GM18517 (cell line): ENCODE results near the gene PTOV1.

Experiments used
- ATAC-seq: cut with Tn5 transposase; IDR thresholded peaks from one replicate; pipeline ENCODE4 v1.9.1; 2021; ENCODE audit warnings: mild to moderate bottlenecking, moderate library complexity; ENCODE audit not compliant: unreplicated experiment

PTOV1 gene

DNA sequence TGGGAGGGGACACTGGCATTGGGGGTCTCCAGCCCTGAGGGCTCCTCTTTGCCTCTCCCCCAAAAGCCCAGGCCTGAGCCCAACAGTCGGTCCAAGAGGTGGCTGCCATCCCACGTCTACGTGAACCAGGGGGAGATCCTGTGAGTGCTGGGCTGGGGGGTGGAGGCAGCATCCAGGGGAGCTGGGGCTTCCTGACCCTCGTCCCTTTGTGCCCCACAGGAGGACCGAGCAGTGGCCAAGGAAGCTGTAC lies 6.8 kb downstream of the PTOV1 start:
- no peak for ATAC-seq

GRCh38 chr19:49858088-49858985 lies 7.4 kb downstream of the PTOV1 start:
- no peak for ATAC-seq

GRCh38 chr19:49859682-49860335 lies 8.8 kb downstream of the PTOV1 start:
- ATAC-seq: no peak

DNA sequence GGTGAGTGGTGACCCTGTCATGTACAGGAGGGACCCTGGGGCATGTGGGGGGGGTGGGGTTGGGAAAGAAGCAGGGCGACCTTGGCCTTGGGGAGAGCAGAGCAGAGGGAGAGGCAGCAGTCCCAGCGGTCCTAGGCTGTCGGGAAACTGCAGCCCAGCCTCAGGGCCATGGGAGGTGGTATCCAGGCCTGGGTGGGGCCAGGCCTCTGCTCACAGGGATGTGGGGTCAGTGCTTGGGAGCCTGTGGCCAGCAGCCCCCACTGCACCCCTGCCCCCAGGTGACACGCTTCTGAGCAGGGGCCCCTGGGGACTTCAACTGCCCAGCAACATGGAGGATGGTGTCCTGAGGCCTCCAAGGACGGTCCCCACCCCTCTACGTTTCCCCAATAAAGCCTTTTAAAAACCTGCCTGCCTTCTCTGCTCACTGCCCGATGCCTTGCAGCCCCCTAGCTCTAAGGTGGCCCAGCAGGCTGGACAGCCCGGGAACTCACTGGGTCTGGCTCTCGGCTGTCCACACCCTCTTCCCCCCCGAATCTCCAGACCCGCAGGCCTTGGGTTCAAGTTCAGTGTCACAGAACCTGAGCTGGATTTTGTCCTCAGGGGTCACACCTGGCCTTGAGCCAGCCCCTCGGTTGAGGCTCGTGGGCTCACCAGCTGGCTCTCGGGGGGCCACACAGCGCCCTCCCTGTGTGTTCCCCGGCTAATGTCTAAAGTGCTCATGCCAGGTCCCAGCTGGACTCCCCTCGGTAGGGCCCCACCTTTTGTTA lies 9.6 kb downstream of the PTOV1 start:
- no peak for ATAC-seq

- ATAC-seq: no peak
Observed at GRCh38 chr19:49861107-49861506, 10.1 kb downstream of the PTOV1 start.

- ATAC-seq: no peak
Observed at GRCh38 chr19:49861541-49862378, 10.8 kb downstream of the PTOV1 start.

DNA sequence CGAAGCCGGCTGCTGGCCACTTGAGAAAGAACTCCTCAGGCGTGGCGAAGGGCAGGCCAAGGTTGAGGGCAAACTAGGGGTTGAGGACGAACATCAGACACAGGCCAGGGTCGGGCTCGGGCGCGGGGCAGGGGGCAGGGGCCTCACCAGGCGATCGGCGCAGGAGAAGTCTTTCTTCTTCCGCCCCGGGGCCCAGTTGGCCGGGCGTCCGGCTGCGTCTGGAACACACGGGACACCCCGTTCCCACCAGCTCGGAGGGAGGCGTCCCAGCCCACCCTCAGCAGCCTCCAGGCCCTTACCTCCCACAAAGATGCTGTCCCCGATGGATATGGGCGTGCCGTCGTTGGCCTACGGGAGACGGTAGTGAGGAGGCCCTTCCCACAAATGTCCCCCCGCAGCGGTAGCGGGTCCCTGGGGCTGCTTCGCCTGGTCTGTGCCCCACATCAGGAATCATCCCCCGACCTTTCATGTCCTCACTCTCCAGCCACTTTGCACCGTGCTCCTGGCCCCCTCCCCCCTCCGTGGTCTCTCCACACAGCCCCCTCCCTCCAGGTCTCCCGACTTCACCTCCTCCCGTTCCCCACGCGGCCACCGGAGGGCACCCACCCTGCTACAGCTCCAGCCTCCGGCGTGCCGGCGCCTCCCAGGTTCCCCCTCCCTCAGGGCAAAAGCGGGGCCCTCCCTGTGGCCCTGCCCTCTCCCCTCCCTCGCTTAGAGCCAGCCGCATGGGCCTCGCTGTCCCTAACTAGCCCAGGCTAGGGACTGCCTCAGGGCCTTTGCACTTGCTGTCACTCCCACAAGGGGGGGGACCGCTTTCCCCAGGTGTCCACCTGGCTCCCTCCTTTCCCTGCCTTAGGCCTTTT lies 11.7 kb downstream of the PTOV1 start:
- no peak for ATAC-seq

DNA sequence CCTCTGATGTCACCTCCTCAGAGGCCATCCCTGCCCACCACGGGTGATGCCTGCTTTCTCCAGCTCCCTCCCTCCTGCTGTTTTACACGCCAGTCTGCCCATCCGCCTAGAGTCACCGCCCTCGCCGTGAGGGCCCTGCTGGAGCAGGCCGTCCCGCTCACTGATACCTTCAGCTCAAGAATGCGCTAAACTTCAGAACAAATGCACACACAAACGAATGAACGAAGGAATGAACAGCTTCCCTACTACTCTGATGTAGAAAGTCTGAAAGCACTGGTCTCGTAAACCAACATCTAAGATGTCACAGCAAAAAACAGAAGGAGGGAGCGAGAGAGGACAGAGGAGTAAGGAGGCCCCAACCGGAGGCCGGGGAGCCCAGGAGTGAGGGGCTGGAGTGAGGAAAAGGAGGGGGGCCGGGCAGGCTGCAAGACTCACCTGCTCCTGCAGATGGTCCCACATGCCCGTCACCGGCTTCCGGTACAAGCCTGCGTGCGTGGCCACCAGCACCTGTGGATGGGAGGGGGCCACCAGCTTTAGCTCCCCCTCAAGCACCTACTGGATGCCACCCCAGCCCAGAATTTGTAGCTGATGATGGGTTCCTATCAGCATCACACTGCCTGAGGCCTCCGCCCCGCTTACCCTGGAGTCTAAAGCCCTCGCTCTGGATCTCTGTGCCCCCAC lies 12.4 kb downstream of the PTOV1 start:
- no peak for ATAC-seq

- no peak for ATAC-seq
Observed at GRCh38 chr19:49863935-49864320, 13.0 kb downstream of the PTOV1 start.

- no peak for ATAC-seq
Observed at GRCh38 chr19:49864890-49865289, 13.9 kb downstream of the PTOV1 start.

DNA sequence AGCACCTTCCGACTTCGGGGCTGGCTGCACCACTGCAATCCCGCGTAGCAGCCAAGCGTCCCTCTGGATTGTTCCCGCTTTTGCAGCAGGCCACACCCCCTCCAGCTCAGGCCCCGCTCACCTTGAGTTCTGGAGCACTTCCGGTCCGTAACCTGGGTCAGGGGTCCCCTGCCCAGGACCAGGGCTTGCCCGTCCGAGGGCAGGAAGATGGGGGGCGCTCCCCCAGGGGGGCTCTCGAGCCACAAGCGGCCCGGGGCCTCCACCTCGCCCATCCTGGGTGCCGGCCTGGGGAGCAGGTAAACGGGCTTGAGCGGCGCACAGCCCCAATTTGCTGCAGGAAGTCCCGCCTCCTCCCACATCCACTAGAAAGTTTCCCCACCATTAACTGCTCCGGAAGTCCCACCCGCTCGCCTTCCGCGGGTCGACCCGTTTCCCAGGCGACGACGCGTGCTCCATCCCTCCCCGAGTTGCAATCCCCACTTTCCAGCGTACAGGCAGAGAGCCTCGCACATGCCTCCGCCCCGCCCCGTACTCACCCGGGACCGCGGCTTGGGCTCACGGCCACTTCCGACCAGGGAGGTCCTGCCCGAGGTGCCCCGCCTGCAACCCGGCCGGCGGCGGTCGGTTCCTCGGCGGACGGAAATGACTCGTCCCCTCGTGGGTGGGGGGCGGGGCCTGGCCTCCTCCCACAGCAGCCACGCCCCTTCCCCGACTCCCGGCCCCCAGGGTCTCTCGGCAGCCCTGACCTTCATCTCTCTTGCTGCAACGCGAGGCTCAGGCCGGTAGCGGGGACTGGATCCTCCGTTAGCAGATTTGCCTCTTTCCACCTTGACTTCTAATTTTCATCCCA lies 16.2 kb downstream of the PTOV1 start, which contains the start of gene PNKP:
Gene PNKP, minus strand, starts transcription at position 644 of the 850 bp plus-strand sequence. Its CDS starts 372 bp downstream, at position 272.
- ATAC-seq: peak; percentile 39

GRCh38 chr19:49869009-49869483 lies 18.1 kb downstream of the PTOV1 start:
- no peak for ATAC-seq

DNA sequence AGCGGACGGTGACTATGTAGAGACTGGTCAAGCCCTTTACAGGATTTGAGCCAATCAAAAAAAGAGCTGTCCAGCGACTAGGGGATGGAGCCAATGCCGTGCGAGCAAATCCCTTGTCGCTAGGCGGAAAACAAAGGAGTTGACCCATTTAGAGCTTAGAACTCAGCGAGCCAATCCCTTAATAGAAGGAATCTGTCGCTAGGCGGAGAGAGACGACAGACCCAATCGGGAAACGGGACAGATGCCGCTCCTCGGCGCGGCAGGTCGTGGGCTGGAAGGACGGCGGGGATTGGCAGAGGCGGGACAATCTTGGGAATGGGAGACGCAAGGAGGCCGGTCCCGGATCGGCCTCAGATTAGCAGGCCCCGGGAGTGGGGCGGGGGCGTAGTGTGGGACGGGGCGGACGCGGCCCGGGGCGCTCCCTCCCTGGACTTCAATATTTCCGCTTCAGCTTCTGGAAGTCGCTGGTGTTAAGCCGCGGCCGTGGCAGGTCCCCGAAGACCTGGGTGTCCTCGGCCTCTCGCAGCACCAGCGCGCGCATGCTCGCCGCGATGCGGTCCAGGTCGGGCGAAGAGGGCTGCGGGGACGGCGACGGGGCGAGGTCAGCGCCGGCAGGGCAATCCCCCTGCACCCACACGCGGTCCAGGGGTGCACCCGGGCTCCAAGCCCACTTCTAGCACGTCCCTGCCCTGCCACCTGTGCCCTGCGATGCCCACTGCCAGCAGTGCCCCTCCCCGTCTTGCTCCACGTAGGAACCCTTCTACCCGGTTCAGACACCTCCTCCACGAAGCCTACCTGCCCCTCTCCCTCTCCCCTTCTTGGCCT lies 18.7 kb downstream of the PTOV1 start:
- ATAC-seq: peak; percentile 81

DNA sequence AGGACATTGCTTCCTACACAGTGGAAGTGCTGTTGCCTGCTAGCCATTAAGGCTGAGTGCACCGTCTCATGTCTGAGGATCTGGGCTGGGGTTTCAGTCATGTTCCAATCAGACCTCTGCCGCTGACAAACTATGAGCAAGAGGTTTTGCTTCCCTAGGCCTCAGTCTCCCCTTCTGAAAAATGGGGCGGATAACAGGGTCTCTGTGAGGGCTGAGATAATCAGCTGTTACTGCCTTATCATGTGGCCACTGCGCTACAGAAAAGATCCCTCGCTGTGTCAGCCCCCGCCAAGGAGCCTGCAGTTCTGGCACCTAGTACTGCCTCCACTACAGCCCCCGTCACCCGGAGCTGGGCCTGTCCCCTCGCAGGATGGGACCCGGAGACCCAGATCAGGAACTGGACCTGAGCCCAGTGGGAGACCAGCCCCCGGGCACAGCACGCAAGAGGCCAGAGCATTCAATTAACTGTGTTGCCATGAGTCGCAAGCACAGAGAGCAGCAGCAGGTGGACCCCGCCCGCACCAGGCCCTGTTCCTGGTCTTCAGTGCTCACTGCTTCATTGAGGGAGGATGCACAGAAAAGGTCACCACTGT lies 19.4 kb downstream of the PTOV1 start:
- ATAC-seq: no peak

GRCh38 chr19:49871349-49871985 lies 20.5 kb downstream of the PTOV1 start:
- ATAC-seq: no peak
